Neuronal stem cell (in vitro differentiated cells): ENCODE results near the gene C1QL4.

ENCODE experiments used
- DNase-seq: peaks from one replicate; pipeline ENCODE4 v3.0.0-alpha.2; 2013; ENCODE audit warnings: low spot score
- H2AFZ ChIP-seq: one replicate; pipeline ENCODE4 v1.6.1; 2013; ENCODE audit warnings: mild to moderate bottlenecking, low read length, inconsistent platforms
- H2AK5ac ChIP-seq: 2 replicates; pipeline ENCODE4 v1.6.1; 2013; ENCODE audit warnings: low read depth, mild to moderate bottlenecking, inconsistent platforms, low read length, moderate library complexity, mixed read lengths
- H2BK120ac ChIP-seq: 2 replicates; pipeline ENCODE4 v1.6.1; 2013; ENCODE audit warnings: low read depth, mild to moderate bottlenecking, inconsistent platforms, low read length, moderate library complexity, mixed read lengths
- H2BK12ac ChIP-seq: one replicate; pipeline ENCODE4 v1.6.1; 2013; ENCODE audit warnings: low read length, inconsistent platforms
- H2BK15ac ChIP-seq: 2 replicates; pipeline ENCODE4 v1.6.1; 2013; ENCODE audit warnings: mild to moderate bottlenecking, low read length, inconsistent platforms, mixed read lengths
- H2BK5ac ChIP-seq: one replicate; pipeline ENCODE4 v1.6.1; 2013; ENCODE audit warnings: inconsistent platforms, mild to moderate bottlenecking, low read length, moderate library complexity
- H3K14ac ChIP-seq: one replicate; pipeline ENCODE4 v1.6.1; 2013; ENCODE audit warnings: low read length, inconsistent platforms
- H3K18ac ChIP-seq: 2 replicates; pipeline ENCODE4 v1.6.1; 2013; ENCODE audit warnings: low read length, inconsistent platforms
- H3K23ac ChIP-seq: 2 replicates; pipeline ENCODE4 v1.6.1; 2013; ENCODE audit warnings: low read depth, mild to moderate bottlenecking, mixed read lengths, low read length, inconsistent platforms; ENCODE audit not compliant: poor library complexity
- H3K27ac ChIP-seq: replicated peaks from 3 replicates; pipeline ENCODE4 v1.5.1; 2013; ENCODE audit warnings: low read length, inconsistent platforms
- H3K27me3 ChIP-seq, 3 experiments: 2 replicates each; pipeline ENCODE4 v1.6.1; 2013; ENCODE audit warnings: low read length in 3 of 3, mild to moderate bottlenecking in 2 of 3, inconsistent platforms in 1 of 3, low read depth in 1 of 3, mixed read lengths in 1 of 3, moderate library complexity in 1 of 3; ENCODE audit not compliant: control insufficient read depth in 3 of 3, insufficient read depth in 3 of 3
- H3K36me3 ChIP-seq, 2 donors: replicated peaks in 1 of 2; 2 replicates each; pipeline ENCODE4 v1.6.1; 2013; ENCODE audit warnings: low read length in 2 of 2; ENCODE audit not compliant: control insufficient read depth in 2 of 2, insufficient read depth in 2 of 2
- H3K4ac ChIP-seq: 2 replicates; pipeline ENCODE4 v1.6.1; 2013; ENCODE audit warnings: inconsistent platforms, mild to moderate bottlenecking, low read length, moderate library complexity
- H3K4me1 ChIP-seq, 2 donors: 1 replicate in 1 of 2; 2 replicates in 1 of 2; pipeline ENCODE4 v1.6.1; 2013; ENCODE audit warnings: low read length in 2 of 2, low read depth in 1 of 2; ENCODE audit not compliant: control insufficient read depth in 2 of 2, insufficient read depth in 1 of 2
- H3K4me2 ChIP-seq: one replicate; pipeline ENCODE4 v1.6.1; 2013; ENCODE audit warnings: mild to moderate bottlenecking, low read length, inconsistent platforms; ENCODE audit not compliant: insufficient read depth, poor library complexity, severe bottlenecking
- H3K4me3 ChIP-seq, 2 donors: 2 replicates each; pipeline ENCODE4 v1.5.1; 2013; ENCODE audit warnings: low read length in 2 of 2, mild to moderate bottlenecking in 2 of 2, inconsistent platforms in 1 of 2, moderate library complexity in 1 of 2
- H3K79me1 ChIP-seq: one replicate; pipeline ENCODE4 v1.6.1; 2013; ENCODE audit warnings: low read depth, mild to moderate bottlenecking, inconsistent platforms, low read length, moderate library complexity
- H3K9ac ChIP-seq: one replicate; pipeline ENCODE4 v1.6.1; 2013; ENCODE audit warnings: mild to moderate bottlenecking, low read depth, low read length, inconsistent platforms; ENCODE audit not compliant: poor library complexity
- H3K9me3 ChIP-seq, 2 donors: replicated peaks in 1 of 2; 2 replicates each; pipeline versions ENCODE3 to v1.6.1; 2013; ENCODE audit warnings: low read length in 2 of 2, mild to moderate bottlenecking in 2 of 2, inconsistent platforms in 1 of 2, low read depth in 1 of 2, mixed read lengths in 1 of 2, moderate library complexity in 1 of 2; ENCODE audit not compliant: control insufficient read depth in 2 of 2, insufficient read depth in 1 of 2
- H4K8ac ChIP-seq: one replicate; pipeline ENCODE4 v1.6.1; 2013; ENCODE audit warnings: low read depth, mild to moderate bottlenecking, inconsistent platforms, low read length, moderate library complexity
- H4K91ac ChIP-seq: one replicate; pipeline ENCODE4 v1.6.1; 2013; ENCODE audit warnings: low read length, low read depth, mild to moderate bottlenecking, inconsistent platforms; ENCODE audit not compliant: poor library complexity
- WGBS, 2 donors: extraction: QIAGEN DNeasy Blood & Tissue Kit; methylation state at CpG; one replicate each; pipeline ENCODE4 v1.1.7; 2013; ENCODE audit warnings: missing lambda C conversion rate in 2 of 2, mixed read lengths in 1 of 2; ENCODE audit not compliant: insufficient read length in 2 of 2, insufficient replicate concordance in 1 of 2; ENCODE audit errors: extremely low coverage in 2 of 2; 5-methylcytosine and 5-hydroxymethylcytosine counted together

C1QL4 gene

GRCh38 chr12:49340095-49340870, 3.3 kb upstream of the C1QL4 start:
- Histone ChIP-seq H2BK5ac (no peak overlapping the region), H4K8ac (no peak overlapping the region), H2BK15ac (no peak overlapping the region), H4K91ac (no peak overlapping the region), H3K9me3 (peaks cover 0 to 6% of the 10 kb centered on the region in 2 donors), H3K27ac (no peak overlapping the region), H3K14ac (no peak overlapping the region), H3K23ac (no peak overlapping the region), H3K18ac (no peak overlapping the region), H3K36me3 (no peaks in the 10 kb centered on the region), H3K4me1 (peaks cover 24 to 55% of the 10 kb centered on the region in 2 donors), H2BK120ac (no peak overlapping the region), H3K27me3 (peaks cover 23 to 95% (median 85%) of the 10 kb centered on the region in 3 experiments), H2BK12ac (no peak overlapping the region), H3K9ac (no peak overlapping the region), H3K4ac (no peak overlapping the region), H2AFZ (peak overlapping the region; percentile 95), H3K79me1 (no peaks in the 10 kb centered on the region), H3K4me3 (no peak overlapping the region), H3K4me2 (no peak overlapping the region), H2AK5ac (no peak overlapping the region)
- WGBS, 2 donors = no CpG with 5 or more reads among the region's 6 CpGs
- DNase-seq = no peak

DNA sequence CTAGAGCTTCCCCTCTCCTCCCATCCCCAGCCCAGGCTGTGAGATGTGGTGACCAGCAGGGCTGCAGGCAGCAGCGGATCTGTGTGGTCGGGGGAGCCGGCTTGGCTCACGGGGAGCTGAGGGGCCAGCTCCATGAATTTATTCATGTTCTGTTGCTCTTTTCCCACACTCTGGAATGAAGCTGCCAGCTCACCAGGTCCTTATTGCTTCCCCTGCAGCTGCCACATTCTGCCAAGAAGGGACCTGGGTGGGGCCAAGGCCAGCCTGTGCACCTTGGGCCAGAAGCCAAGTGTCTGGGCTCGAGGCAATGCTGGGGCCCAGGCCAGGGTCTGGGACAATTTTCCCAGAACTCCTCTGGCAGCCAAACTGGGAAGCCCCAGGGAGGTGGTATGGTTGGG, 2.5 kb upstream of the C1QL4 start:
- no peak overlapping the region for H3K27ac ChIP-seq

DNA sequence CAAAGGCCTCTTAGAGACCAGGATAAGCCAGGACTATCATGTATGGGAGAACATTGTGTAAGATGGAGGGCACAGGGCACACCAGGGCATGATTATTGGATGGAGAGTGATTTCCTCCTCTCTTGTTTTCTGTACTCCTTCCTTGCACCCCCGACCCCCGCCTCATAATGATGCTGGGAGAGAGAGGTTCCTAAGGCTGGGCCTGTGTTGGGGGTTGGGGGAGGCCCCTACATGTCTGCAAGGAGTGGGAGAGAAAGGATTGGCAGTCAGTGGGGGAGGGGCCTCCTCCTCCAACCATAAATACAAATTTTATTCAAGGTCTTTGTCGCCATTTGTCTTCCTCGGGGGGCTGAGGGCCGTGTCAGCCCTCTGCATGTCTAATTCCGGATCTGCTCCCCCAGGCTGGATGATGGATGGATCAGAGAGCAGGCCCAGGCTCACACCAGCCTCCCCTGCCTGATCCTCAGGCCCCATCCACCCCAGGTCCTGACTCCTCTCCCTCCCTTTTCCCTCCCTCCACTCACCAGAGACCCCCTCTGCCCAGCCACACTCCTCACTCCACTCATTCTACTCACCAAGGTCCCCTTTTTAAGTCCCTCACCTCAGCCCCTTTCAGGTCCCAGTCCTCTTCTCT, 2.0 kb upstream of the C1QL4 start:
- WGBS, 2 donors = no CpG with 5 or more reads among the region's 6 CpGs
- Histone ChIP-seq H2BK12ac (no peak overlapping the region), H2BK120ac (no peak overlapping the region), H2BK15ac (no peak overlapping the region), H3K4me1 (peaks cover 24 to 52% of the 10 kb centered on the region in 2 donors), H4K8ac (no peak overlapping the region), H3K36me3 (no peaks in the 10 kb centered on the region), H3K23ac (no peak overlapping the region), H2AFZ (peak overlapping the region; percentile 90), H3K27ac (no peak overlapping the region), H3K18ac (no peak overlapping the region), H3K9me3 (peaks cover 0 to 8% of the 10 kb centered on the region in 2 donors), H3K4me3 (peak overlapping the region in 1 of 2 donors; percentile 16), H3K27me3 (peaks cover 24 to 94% (median 81%) of the 10 kb centered on the region in 3 experiments), H4K91ac (no peak overlapping the region), H3K14ac (no peak overlapping the region), H3K9ac (no peak overlapping the region), H3K79me1 (no peaks in the 10 kb centered on the region), H3K4me2 (no peak overlapping the region), H2AK5ac (no peak overlapping the region), H3K4ac (no peak overlapping the region), H2BK5ac (no peak overlapping the region)
- no peak for DNase-seq

More for the DNA sequence above, 2.5 kb upstream of the C1QL4 start:
- Histone ChIP-seq H2AFZ (peak overlapping the region; percentile 90), H3K27me3 (peaks cover 24 to 95% (median 86%) of the 10 kb centered on the region in 3 experiments), H4K8ac (no peak overlapping the region), H3K4me1 (peaks cover 24 to 52% of the 10 kb centered on the region in 2 donors), H3K9ac (no peak overlapping the region), H3K9me3 (peaks cover 0 to 8% of the 10 kb centered on the region in 2 donors), H2BK12ac (no peak overlapping the region), H3K14ac (no peak overlapping the region), H2BK15ac (no peak overlapping the region), H3K4ac (no peak overlapping the region), H3K36me3 (no peaks in the 10 kb centered on the region), H3K23ac (no peak overlapping the region), H2AK5ac (peak overlapping the region; percentile 65), H2BK5ac (no peak overlapping the region), H3K79me1 (no peaks in the 10 kb centered on the region), H2BK120ac (no peak overlapping the region), H3K4me2 (no peak overlapping the region), H3K18ac (no peak overlapping the region), H4K91ac (no peak overlapping the region), H3K4me3 (peak overlapping the region in 1 of 2 donors; percentile 16)
- DNase-seq = no peak
- no CpG with 5 or more reads among the region's 5 CpGs for WGBS, 2 donors
